ENCODE results near the gene TCEAL5. TPM values are rescaled to one million over a fixed set of nuclear protein-coding genes. Genes with fewer than 3 reads are reported as not detected.
"Not testable (repeated sequence)": the region's sequence is repeated elsewhere in the genome, so short reads cannot be mapped to it uniquely, and the experiment has no call there.

TCEAL5 gene
- total RNA-seq, 6 experiments from 2014 or later, result not detected

DNA sequence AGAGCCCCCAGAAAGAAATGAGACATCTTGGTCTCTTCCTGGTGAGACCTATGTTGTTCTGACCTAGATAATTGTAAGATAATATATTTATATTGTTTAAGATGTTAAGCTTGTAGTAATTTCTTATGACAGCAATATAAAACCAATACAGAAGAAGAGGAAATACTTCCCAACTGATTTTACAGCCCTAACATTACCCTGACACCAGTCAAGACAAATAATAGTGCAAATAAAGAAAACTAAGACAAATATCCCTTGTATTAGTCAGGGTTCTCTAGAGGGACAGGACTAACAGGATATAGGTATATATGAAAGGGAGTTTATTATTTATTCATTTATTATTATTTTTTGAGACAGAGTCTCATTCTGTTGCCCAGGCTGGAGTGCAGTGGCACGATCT is 40.3 kb downstream of the TCEAL5 start:
- Histone ChIP-seq H3K27ac (no peak overlapping the region), H3K9me3 (no peaks in the 10 kb centered on the region), H3K36me3 (no peaks in the 10 kb centered on the region), H3K4me1 (no peaks in the 10 kb centered on the region), H3K4me3 (no peak overlapping the region), H3K27me3 (peaks cover 0 to 4% of the 10 kb centered on the region in 2 donors)
- DNase-seq, result no peak
- intact Hi-C loops (cut with DNase I), result no loop called here
- 42% methylated on average over 1 of the region's 1 CpG for WGBS (ENCODE audit: insufficient coverage, low coverage, low lambda C conversion rate, missing lambda C conversion rate)
- no peak for ATAC-seq
- no peak for TF ChIP-seq POLR2A (IDR thresholded peaks at IDR 0.05)
- TF ChIP-seq CTCF (IDR thresholded peaks at IDR 0.05), result no peak

DNA sequence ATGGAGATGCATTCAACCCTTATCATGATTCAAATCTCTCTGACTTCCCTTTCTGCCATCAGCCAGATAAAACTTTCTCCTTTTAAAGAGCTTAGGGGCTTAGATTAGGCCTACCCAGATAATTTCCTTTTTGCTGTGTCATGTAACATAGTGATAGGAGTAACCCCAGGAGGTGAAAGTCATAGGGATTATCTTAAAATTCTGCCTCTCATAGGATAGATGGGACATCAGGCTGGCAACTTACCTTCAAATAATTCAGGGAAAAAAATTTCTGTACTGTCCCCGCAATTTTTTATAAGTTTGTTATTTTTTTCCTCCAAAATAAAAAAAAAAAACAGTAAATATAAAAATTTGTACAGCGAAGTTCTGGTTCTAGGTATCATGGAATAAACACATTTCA is 40.9 kb downstream of the TCEAL5 start:
- ATAC-seq; H3K4me3 ChIP-seq; H3K4me1 ChIP-seq; H3K27ac ChIP-seq; DNase-seq; H3K36me3 ChIP-seq; H3K27me3 ChIP-seq; H3K9me3 ChIP-seq; intact Hi-C loops (cut with DNase I): not testable (repeated sequence)
- 43% methylated on average over 2 of the region's 2 CpGs for whole genome bisulfite sequencing (ENCODE audit: insufficient coverage, low coverage, low lambda C conversion rate, missing lambda C conversion rate)

DNA sequence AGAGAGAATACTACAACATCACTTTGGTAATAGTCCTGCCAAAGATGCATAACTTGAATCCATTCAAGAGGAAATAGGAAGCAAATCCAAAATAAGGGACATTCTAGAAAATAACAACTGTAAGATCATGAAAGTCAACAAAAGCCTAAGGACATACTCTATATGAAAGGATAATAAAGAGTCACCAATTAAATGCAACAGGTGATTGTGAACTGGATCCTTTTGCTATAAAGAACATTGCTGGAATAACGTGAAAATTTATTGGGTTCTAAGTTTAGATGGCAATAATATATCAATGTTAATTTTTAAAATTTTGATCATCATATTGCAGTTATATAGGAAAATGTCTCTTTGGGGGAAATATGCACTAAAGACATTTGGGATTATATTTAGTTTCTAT is 41.7 kb downstream of the TCEAL5 start:
- Histone ChIP-seq H3K27me3 (peaks cover 0 to 4% of the 10 kb centered on the region in 2 donors), H3K4me3 (no peak overlapping the region), H3K36me3 (no peaks in the 10 kb centered on the region), H3K27ac (no peak overlapping the region), H3K4me1 (no peaks in the 10 kb centered on the region), H3K9me3 (no peaks in the 10 kb centered on the region)
- ATAC-seq (no peak), DNase-seq (no peak)
- 50% methylated on average over 1 of the region's 1 CpG for whole genome bisulfite sequencing (ENCODE audit: insufficient coverage, low coverage, low lambda C conversion rate, missing lambda C conversion rate)
- TF ChIP-seq CTCF (IDR thresholded peaks at IDR 0.05), result no peak
- no peak for TF ChIP-seq POLR2A (IDR thresholded peaks at IDR 0.05)
- intact Hi-C loops (cut with DNase I), result no loop called here

DNA sequence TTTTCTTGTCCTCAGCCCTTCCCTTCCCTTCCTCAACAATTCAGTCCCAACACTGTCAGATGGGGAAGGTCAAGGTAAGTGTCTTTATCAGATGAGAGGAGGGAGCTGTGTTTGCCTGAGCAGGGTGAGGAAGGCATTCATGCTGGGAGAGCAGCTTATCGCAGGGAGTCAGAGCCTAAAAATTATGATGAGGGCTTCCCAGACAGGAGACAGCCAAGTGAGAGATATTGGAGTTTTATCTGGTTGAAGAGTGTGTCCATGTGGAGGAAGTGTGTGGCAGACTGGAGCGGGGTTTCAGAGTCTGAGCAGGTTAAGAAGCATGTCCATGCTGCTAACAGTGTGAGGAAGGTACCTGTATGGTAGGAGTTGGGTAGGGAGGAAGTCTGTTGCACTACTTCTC is 43.3 kb downstream of the TCEAL5 start:
- no peak for DNase-seq
- ATAC-seq, result no peak
- WGBS (ENCODE audit: insufficient coverage, low coverage, low lambda C conversion rate, missing lambda C conversion rate), result 56% methylated on average over 2 of the region's 2 CpGs
- intact Hi-C loops (cut with DNase I), result no loop called here
- TF ChIP-seq CTCF (IDR thresholded peaks at IDR 0.05) (no peak), POLR2A (IDR thresholded peaks at IDR 0.05) (no peak)
- Histone ChIP-seq H3K36me3 (no peaks in the 10 kb centered on the region), H3K27ac (no peak overlapping the region), H3K4me1 (no peaks in the 10 kb centered on the region), H3K4me3 (no peak overlapping the region), H3K27me3 (peaks cover 0 to 4% of the 10 kb centered on the region in 2 donors), H3K9me3 (no peaks in the 10 kb centered on the region)

GRCh38 chrX:103225918-103226317 is 50.6 kb downstream of the TCEAL5 start:
- H3K9me3 ChIP-seq; H3K27me3 ChIP-seq; H3K4me3 ChIP-seq; H3K27ac ChIP-seq; intact Hi-C loops (cut with DNase I); DNase-seq; ATAC-seq; H3K36me3 ChIP-seq; H3K4me1 ChIP-seq: not testable (repeated sequence)
- 58% methylated on average over 4 of the region's 4 CpGs for WGBS (ENCODE audit: insufficient coverage, low coverage, low lambda C conversion rate, missing lambda C conversion rate)

Other genes starting within 250 kb of the TCEAL5 start
- gene BEX1, start 212.6 kb downstream of the TCEAL5 start, total RNA-seq, result under 1 TPM in 2 of 6 experiments, not detected in 4; 0.31 to 0.44 TPM
- 1 to 10 TPM in 2 of 6 experiments, under 1 TPM in 4; 0.25 to 1.8 (median 0.85) TPM for gene NXF3, start 183.6 kb downstream of the TCEAL5 start, total RNA-seq
- gene BEX4, start 61.6 kb downstream of the TCEAL5 start, total RNA-seq, result 1 to 10 TPM; 2.2 to 6.1 (median 2.9) TPM
- gene TCEAL8, start 21.6 kb downstream of the TCEAL5 start, total RNA-seq, result 10 to 100 TPM; 11.2 to 21.0 (median 16.6) TPM
- 1 to 10 TPM in 3 of 6 experiments, not detected in 3; 1.9 to 2.1 (median 2.1) TPM for gene BEX2, start 34.2 kb upstream of the TCEAL5 start, total RNA-seq
- 1 to 10 TPM in 1 of 6 experiments, under 1 TPM in 2, not detected in 3; 0.34 to 1.2 (median 0.62) TPM for gene TCEAL7, start 53.5 kb upstream of the TCEAL5 start, total RNA-seq
- gene TCEAL9, start 79.8 kb upstream of the TCEAL5 start, total RNA-seq, result 10 to 100 TPM in 3 of 6 experiments, 1 to 10 TPM in 3; 2.5 to 14.3 (median 9.1) TPM
- 10 to 100 TPM; 19.9 to 40.1 (median 35.6) TPM for gene BEX3, start 99.8 kb upstream of the TCEAL5 start, total RNA-seq
- under 1 TPM in 4 of 6 experiments, not detected in 2; 0.12 to 0.49 (median 0.24) TPM for gene RAB40A, start 242.7 kb upstream of the TCEAL5 start, total RNA-seq